Measurements from ENCODE around the gene GPR173. TPM values are rescaled to one million over a fixed set of nuclear protein-coding genes. Genes with fewer than 3 reads are reported as not detected.

The GPR173 gene
- total RNA-seq, 1 experiment from 2014 or later: 7.3 TPM

DNA sequence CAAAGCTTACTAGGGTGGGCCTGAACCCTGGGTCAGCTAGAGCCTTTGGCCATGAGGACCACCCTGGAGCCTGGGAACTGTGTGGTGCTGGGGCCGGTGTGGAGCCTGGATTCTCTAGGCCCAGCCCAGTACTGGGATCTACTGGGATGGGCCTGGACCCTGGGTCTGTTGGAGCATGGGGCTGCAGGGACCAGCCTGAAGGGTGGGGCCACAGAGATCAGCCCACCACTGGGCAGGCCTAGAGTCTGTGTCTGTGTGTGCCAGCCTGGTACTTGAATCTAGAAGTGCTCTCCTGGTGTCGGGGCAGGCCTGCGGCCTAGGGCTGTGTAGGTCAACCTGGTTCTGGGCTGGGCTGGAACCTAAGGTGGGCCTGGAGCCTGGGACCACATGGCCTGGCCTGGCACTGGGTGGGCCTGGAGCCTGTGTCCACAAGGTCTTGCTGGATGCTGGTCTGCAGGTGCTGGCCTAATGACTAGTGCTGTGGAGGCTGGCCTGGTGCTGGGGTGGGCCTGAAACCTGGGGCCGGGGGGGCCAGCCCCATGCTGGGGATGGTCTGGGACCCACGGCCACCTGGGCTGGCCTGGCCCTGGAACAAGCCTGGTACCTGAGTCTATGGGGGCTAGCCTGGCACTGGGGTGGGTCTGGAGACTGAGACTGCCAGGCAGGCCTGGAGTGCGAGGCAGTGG is 66.4 kb downstream of the GPR173 start:
- no peak overlapping the region for H3K27ac Mint-ChIP-seq
- DNase-seq (ENCODE audit: low spot score): no peak
- ATAC-seq: no peak
- H3K4me1 Mint-ChIP-seq: peaks cover 5% of the 10 kb centered on the region
- H3K4me3 Mint-ChIP-seq: no peak overlapping the region
- TF ChIP-seq NFATC4 (CRISPR knock-in tag; IDR thresholded peaks at IDR 0.05): no peak
- no peak for TF ChIP-seq OVOL2 (CRISPR knock-in tag; IDR thresholded peaks at IDR 0.05; ENCODE audit: borderline replicate concordance)
- no peak for TF ChIP-seq SP1 (CRISPR knock-in tag; conservative IDR thresholded peaks at IDR 0.05)
- TF ChIP-seq EMX1 (CRISPR knock-in tag; IDR thresholded peaks at IDR 0.05): no peak
- TF ChIP-seq ZNF281 (CRISPR knock-in tag; IDR thresholded peaks at IDR 0.05): no peak
- ChIA-PET POLR2A (no interaction called here), CTCF (interaction anchor here (0.6 kb wide), 1 partner anchor 331 kb away, joined by 3 read pairs; no protein-coding TSS in a partner anchor)
- peaks cover 3% of the 10 kb centered on the region for H3K36me3 Mint-ChIP-seq
- H3K27me3 Mint-ChIP-seq (ENCODE audit: low read depth): no peaks in the 10 kb centered on the region
- H3K9me3 Mint-ChIP-seq: no peaks in the 10 kb centered on the region

DNA sequence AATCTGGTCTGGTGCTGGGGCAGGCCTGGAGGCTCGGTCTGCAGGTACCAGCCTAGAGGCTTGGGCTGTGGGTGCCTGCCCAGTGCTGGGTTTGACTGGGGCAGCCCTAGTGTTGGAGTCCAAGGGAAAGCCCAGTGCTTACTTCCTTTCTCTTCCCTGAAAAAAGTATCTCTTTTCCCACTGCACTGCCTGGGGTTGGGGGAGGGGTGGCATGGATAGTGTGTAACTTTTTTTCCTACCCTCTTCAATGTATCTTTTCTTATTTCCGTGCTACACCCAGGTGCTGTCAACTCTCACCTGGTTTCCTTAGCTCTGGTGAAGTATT is 66.9 kb downstream of the GPR173 start:
- DNase-seq (ENCODE audit: low spot score) (no peak), ATAC-seq (no peak)
- H3K27ac Mint-ChIP-seq: 0 out of 2 replicates have a peak overlapping the region, but pooled peaks have one; percentile 10
- no peaks in the 10 kb centered on the region for H3K27me3 Mint-ChIP-seq (ENCODE audit: low read depth)
- peaks cover 5% of the 10 kb centered on the region for H3K4me1 Mint-ChIP-seq
- no peak for TF ChIP-seq ETV6 (CRISPR knock-in tag; IDR thresholded peaks at IDR 0.05)
- TF ChIP-seq GABPB1 (CRISPR knock-in tag; IDR thresholded peaks at IDR 0.05): no peak
- no peak for TF ChIP-seq ZBTB43 (CRISPR knock-in tag; IDR thresholded peaks at IDR 0.05)
- TF ChIP-seq, protein P1, sequence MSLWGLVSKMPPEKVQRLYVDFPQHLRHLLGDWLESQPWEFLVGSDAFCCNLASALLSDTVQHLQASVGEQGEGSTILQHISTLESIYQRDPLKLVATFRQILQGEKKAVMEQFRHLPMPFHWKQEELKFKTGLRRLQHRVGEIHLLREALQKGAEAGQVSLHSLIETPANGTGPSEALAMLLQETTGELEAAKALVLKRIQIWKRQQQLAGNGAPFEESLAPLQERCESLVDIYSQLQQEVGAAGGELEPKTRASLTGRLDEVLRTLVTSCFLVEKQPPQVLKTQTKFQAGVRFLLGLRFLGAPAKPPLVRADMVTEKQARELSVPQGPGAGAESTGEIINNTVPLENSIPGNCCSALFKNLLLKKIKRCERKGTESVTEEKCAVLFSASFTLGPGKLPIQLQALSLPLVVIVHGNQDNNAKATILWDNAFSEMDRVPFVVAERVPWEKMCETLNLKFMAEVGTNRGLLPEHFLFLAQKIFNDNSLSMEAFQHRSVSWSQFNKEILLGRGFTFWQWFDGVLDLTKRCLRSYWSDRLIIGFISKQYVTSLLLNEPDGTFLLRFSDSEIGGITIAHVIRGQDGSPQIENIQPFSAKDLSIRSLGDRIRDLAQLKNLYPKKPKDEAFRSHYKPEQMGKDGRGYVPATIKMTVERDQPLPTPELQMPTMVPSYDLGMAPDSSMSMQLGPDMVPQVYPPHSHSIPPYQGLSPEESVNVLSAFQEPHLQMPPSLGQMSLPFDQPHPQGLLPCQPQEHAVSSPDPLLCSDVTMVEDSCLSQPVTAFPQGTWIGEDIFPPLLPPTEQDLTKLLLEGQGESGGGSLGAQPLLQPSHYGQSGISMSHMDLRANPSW (CRISPR knock-in tag; conservative IDR thresholded peaks at IDR 0.05; ENCODE audit: low read depth): no peak
- no peaks in the 10 kb centered on the region for H3K9me3 Mint-ChIP-seq
- H3K4me3 Mint-ChIP-seq: no peak overlapping the region
- H3K36me3 Mint-ChIP-seq: peaks cover 3% of the 10 kb centered on the region
- CTCF ChIA-PET: interaction anchor here (0.6 kb wide), 1 partner anchor 330 kb away, joined by 3 read pairs; no protein-coding TSS in a partner anchor
- POLR2A ChIA-PET: no interaction called here

GRCh38 chrX:53116101-53116500 is 67.5 kb downstream of the GPR173 start:
- DNase-seq (ENCODE audit: low spot score): no peak
- Mint-ChIP-seq H3K4me1 (peaks cover 5% of the 10 kb centered on the region), H3K27ac (peak overlapping the region; percentile 10; the same call in 1 of the 2 replicates), H3K36me3 (peaks cover 3% of the 10 kb centered on the region), H3K4me3 (no peak overlapping the region), H3K9me3 (no peaks in the 10 kb centered on the region), H3K27me3 (ENCODE audit: low read depth) (no peaks in the 10 kb centered on the region)
- CTCF ChIA-PET: no interaction called here
- POLR2A ChIA-PET: interaction anchor here (0.5 kb wide), 1 partner anchor 641 kb away, joined by 11 read pairs; no protein-coding TSS in a partner anchor
- ATAC-seq: no peak
- TF ChIP-seq SP1 (CRISPR knock-in tag; conservative IDR thresholded peaks at IDR 0.05) (no peak), MXD4 (CRISPR knock-in tag; IDR thresholded peaks at IDR 0.05; ENCODE audit: borderline replicate concordance) (no peak), EMX1 (CRISPR knock-in tag; IDR thresholded peaks at IDR 0.05) (no peak), USF2 (CRISPR knock-in tag; IDR thresholded peaks at IDR 0.05) (no peak), MYBL2 (CRISPR knock-in tag; IDR thresholded peaks at IDR 0.05) (no peak)
- TF ChIP-seq, protein P2, sequence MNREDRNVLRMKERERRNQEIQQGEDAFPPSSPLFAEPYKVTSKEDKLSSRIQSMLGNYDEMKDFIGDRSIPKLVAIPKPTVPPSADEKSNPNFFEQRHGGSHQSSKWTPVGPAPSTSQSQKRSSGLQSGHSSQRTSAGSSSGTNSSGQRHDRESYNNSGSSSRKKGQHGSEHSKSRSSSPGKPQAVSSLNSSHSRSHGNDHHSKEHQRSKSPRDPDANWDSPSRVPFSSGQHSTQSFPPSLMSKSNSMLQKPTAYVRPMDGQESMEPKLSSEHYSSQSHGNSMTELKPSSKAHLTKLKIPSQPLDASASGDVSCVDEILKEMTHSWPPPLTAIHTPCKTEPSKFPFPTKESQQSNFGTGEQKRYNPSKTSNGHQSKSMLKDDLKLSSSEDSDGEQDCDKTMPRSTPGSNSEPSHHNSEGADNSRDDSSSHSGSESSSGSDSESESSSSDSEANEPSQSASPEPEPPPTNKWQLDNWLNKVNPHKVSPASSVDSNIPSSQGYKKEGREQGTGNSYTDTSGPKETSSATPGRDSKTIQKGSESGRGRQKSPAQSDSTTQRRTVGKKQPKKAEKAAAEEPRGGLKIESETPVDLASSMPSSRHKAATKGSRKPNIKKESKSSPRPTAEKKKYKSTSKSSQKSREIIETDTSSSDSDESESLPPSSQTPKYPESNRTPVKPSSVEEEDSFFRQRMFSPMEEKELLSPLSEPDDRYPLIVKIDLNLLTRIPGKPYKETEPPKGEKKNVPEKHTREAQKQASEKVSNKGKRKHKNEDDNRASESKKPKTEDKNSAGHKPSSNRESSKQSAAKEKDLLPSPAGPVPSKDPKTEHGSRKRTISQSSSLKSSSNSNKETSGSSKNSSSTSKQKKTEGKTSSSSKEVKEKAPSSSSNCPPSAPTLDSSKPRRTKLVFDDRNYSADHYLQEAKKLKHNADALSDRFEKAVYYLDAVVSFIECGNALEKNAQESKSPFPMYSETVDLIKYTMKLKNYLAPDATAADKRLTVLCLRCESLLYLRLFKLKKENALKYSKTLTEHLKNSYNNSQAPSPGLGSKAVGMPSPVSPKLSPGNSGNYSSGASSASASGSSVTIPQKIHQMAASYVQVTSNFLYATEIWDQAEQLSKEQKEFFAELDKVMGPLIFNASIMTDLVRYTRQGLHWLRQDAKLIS (CRISPR knock-in tag; IDR thresholded peaks at IDR 0.05; ENCODE audit: borderline replicate concordance): no peak
- TF ChIP-seq, protein P3, sequence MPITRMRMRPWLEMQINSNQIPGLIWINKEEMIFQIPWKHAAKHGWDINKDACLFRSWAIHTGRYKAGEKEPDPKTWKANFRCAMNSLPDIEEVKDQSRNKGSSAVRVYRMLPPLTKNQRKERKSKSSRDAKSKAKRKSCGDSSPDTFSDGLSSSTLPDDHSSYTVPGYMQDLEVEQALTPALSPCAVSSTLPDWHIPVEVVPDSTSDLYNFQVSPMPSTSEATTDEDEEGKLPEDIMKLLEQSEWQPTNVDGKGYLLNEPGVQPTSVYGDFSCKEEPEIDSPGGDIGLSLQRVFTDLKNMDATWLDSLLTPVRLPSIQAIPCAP (CRISPR knock-in tag; IDR thresholded peaks at IDR 0.05): no peak
- TF ChIP-seq, protein P1 (CRISPR knock-in tag; conservative IDR thresholded peaks at IDR 0.05; ENCODE audit: low read depth): no peak

Measured in WTC11 (cell line).